Suprapubic skin (tissue), 4 donors: ENCODE results near the gene ENOPH1. TPM values are rescaled to one million over a fixed set of nuclear protein-coding genes. Genes with fewer than 3 reads are reported as not detected.
"Not testable (repeated sequence)": the region's sequence is repeated elsewhere in the genome, so short reads cannot be mapped to it uniquely, and the experiment has no call there.

Experiments used
- DNase-seq, 2 donors: peaks; one replicate each; pipeline ENCODE4 v3.0.0-alpha.2; 2019; ENCODE audit warnings: low spot score in 2 of 2
- H3K27ac ChIP-seq: fragments of 200-600 bp; sonication (generic); one replicate; pipeline ENCODE4 v1.5.1; 2019
- H3K27me3 ChIP-seq: fragments of 200-600 bp; sonication (generic); one replicate; pipeline ENCODE4 v1.5.1; 2019
- H3K36me3 ChIP-seq: fragments of 200-600 bp; sonication (generic); one replicate; pipeline ENCODE4 v1.5.1; 2019
- H3K4me1 ChIP-seq: fragments of 200-600 bp; sonication (generic); one replicate; pipeline ENCODE4 v1.5.1; 2019
- H3K4me3 ChIP-seq: fragments of 200-600 bp; sonication (generic); one replicate; pipeline ENCODE4 v1.5.1; 2019; ENCODE audit warnings: mild to moderate bottlenecking
- H3K9me3 ChIP-seq: fragments of 200-600 bp; sonication (generic); one replicate; pipeline ENCODE4 v1.5.1; 2019
- CTCF ChIP-seq, 2 donors: fragments of 200-600 bp in 1 of 2; fragments of 450-650 bp in 1 of 2; sonication (generic) in 1 of 2; IDR thresholded peaks; one replicate each; pipeline ENCODE4 v1.5.1; 2016 to 2019; ENCODE audit warnings: antibody characterized with exemption in 2 of 2, mild to moderate bottlenecking in 1 of 2, moderate library complexity in 1 of 2
- EP300 ChIP-seq: sonication (generic); formaldehyde crosslinking; IDR thresholded peaks from one replicate; pipeline ENCODE4 v1.6.1; 2017; ENCODE audit warnings: antibody characterized with exemption
- POLR2A ChIP-seq, 2 donors: fragments of 450-650 bp; IDR thresholded peaks; one replicate each; pipeline ENCODE4 v1.6.1; 2017; ENCODE audit warnings: antibody characterized with exemption in 2 of 2, mild to moderate bottlenecking in 2 of 2, moderate library complexity in 2 of 2
- POLR2AphosphoS5 ChIP-seq, 3 donors: sonication (generic); formaldehyde crosslinking; IDR thresholded peaks; one replicate each; pipeline ENCODE4 v1.6.1; 2017; ENCODE audit warnings: antibody characterized with exemption in 3 of 3
- WGBS: methylation state at CpG from one replicate; pipeline ENCODE4 v1.1.5; 2018; 5-methylcytosine and 5-hydroxymethylcytosine counted together
- total RNA-seq, 4 donors: library from RNA; depleted of rRNA; stranded (reverse); fragments of >200 nt; gene quantifications; one replicate each; pipeline ENCODE4 v1.1.0, GENCODE V29; 2016

The ENOPH1 gene
- total RNA-seq, 4 donors from 2014 or later, result 31.2 to 36.1 (median 31.8) TPM

GRCh38 chr4:82469791-82470345, 39.5 kb downstream of the ENOPH1 start:
- TF ChIP-seq POLR2A (IDR thresholded peaks at IDR 0.05) (no peak), POLR2AphosphoS5 (IDR thresholded peaks at IDR 0.05) (no peak)
- 83% methylated on average over 2 of the region's 2 CpGs for WGBS
- Histone ChIP-seq H3K4me3 (no peak overlapping the region), H3K36me3 (peaks cover 2% of the 10 kb centered on the region), H3K27me3 (no peaks in the 10 kb centered on the region), H3K4me1 (no peaks in the 10 kb centered on the region), H3K27ac (no peak overlapping the region), H3K9me3 (no peaks in the 10 kb centered on the region)
- no peak for DNase-seq

GRCh38 chr4:82473080-82473479, 42.7 kb downstream of the ENOPH1 start:
- not testable (repeated sequence) for H3K9me3 ChIP-seq, DNase-seq
- WGBS, result 62% methylated on average over 5 of the region's 5 CpGs

GRCh38 chr4:82473621-82474164, 43.3 kb downstream of the ENOPH1 start:
- no peaks in the 10 kb centered on the region for H3K36me3 ChIP-seq
- no peaks in the 10 kb centered on the region for H3K27me3 ChIP-seq
- TF ChIP-seq CTCF (IDR thresholded peaks at IDR 0.05) (no peak), POLR2A (IDR thresholded peaks at IDR 0.05) (no peak), POLR2AphosphoS5 (IDR thresholded peaks at IDR 0.05) (no peak), EP300 (no peak)
- no peak for DNase-seq
- WGBS, result 98% methylated on average over 14 of the region's 15 CpGs
- H3K27ac ChIP-seq, result no peak overlapping the region
- no peaks in the 10 kb centered on the region for H3K4me1 ChIP-seq
- no peaks in the 10 kb centered on the region for H3K9me3 ChIP-seq
- H3K4me3 ChIP-seq, result no peak overlapping the region

More at GRCh38 chr4:82473080-82473479, 42.7 kb downstream of the ENOPH1 start:
- not testable (repeated sequence) for H3K36me3 ChIP-seq, H3K27me3 ChIP-seq, H3K27ac ChIP-seq, H3K4me1 ChIP-seq, H3K4me3 ChIP-seq

GRCh38 chr4:82475931-82476330, 45.5 kb downstream of the ENOPH1 start:
- not testable (repeated sequence) for H3K4me1 ChIP-seq, H3K9me3 ChIP-seq, H3K4me3 ChIP-seq, H3K36me3 ChIP-seq, H3K27me3 ChIP-seq, DNase-seq, H3K27ac ChIP-seq
- 93% methylated on average over 7 of the region's 7 CpGs for WGBS

- not testable (repeated sequence) for H3K27me3 ChIP-seq, H3K4me1 ChIP-seq, H3K36me3 ChIP-seq, H3K4me3 ChIP-seq, H3K27ac ChIP-seq, H3K9me3 ChIP-seq, DNase-seq
- WGBS, result 87% methylated on average over 9 of the region's 9 CpGs
These were observed 47.1 kb downstream of the ENOPH1 start for GRCh38 chr4:82477469-82477868.

GRCh38 chr4:82479562-82479961, 49.2 kb downstream of the ENOPH1 start:
- Histone ChIP-seq H3K4me1 (no peaks in the 10 kb centered on the region), H3K9me3 (no peaks in the 10 kb centered on the region), H3K27me3 (no peaks in the 10 kb centered on the region), H3K4me3 (no peak overlapping the region), H3K36me3 (no peaks in the 10 kb centered on the region), H3K27ac (no peak overlapping the region)
- no peak for DNase-seq
- WGBS, result 96% methylated on average over 14 of the region's 14 CpGs
- TF ChIP-seq POLR2AphosphoS5 (IDR thresholded peaks at IDR 0.05), result no peak
- no peak for TF ChIP-seq EP300
- no peak for TF ChIP-seq POLR2A (IDR thresholded peaks at IDR 0.05)
- no peak for TF ChIP-seq CTCF (IDR thresholded peaks at IDR 0.05)

- Histone ChIP-seq H3K9me3 (no peaks in the 10 kb centered on the region), H3K27me3 (no peaks in the 10 kb centered on the region), H3K36me3 (no peaks in the 10 kb centered on the region), H3K27ac (no peak overlapping the region), H3K4me1 (no peaks in the 10 kb centered on the region), H3K4me3 (no peak overlapping the region)
- 96% methylated on average over 10 of the region's 10 CpGs for WGBS
- no peak for DNase-seq
- TF ChIP-seq CTCF (IDR thresholded peaks at IDR 0.05), result no peak
- TF ChIP-seq EP300, result no peak
- no peak for TF ChIP-seq POLR2A (IDR thresholded peaks at IDR 0.05)
- no peak for TF ChIP-seq POLR2AphosphoS5 (IDR thresholded peaks at IDR 0.05)
These were observed 50.5 kb downstream of the ENOPH1 start for GRCh38 chr4:82480771-82481505.
